GM23338 (cell line): ENCODE measurements around the gene SPATA9. TPM values are rescaled to one million over a fixed set of nuclear protein-coding genes. Genes with fewer than 3 reads are reported as not detected.
A peak's percentile ranks its signal among the peaks of the same experiment; 100 is the strongest.
"Not testable (repeated sequence)": the region's sequence is repeated elsewhere in the genome, so short reads cannot be mapped to it uniquely, and the experiment has no call there.

Experiments
- ATAC-seq: fragments of 200-7000 bp; cut with Tn5 transposase; 3 replicates; pipeline ENCODE4 v1.9.1; 2020
- DNase-seq: peaks from one replicate; pipeline ENCODE4 v3.0.0-alpha.2; 2015; ENCODE audit warnings: low spot score
- H2AFZ ChIP-seq: fragments of 200-600 bp; sonication (generic); 2 replicates; pipeline ENCODE4 v1.8.0; 2016; ENCODE audit warnings: antibody characterized with exemption, mild to moderate bottlenecking, moderate library complexity
- H3F3A ChIP-seq: fragments of 200-600 bp; sonication (generic); replicated peaks from 2 replicates; pipeline ENCODE4 v1.8.0; 2017; ENCODE audit warnings: antibody characterized with exemption, mixed run types, low read depth
- H3K27ac ChIP-seq: fragments of 200-600 bp; sonication (generic); 2 replicates; pipeline ENCODE4 v1.6.1; 2016; ENCODE audit warnings: low read depth
- H3K27me3 ChIP-seq: fragments of 200-600 bp; sonication (generic); 2 replicates; pipeline ENCODE4 v1.8.0; 2016; ENCODE audit warnings: mild to moderate bottlenecking, mixed run types, moderate library complexity; ENCODE audit not compliant: insufficient read depth
- H3K36me3 ChIP-seq: fragments of 200-600 bp; sonication (generic); 2 replicates; pipeline ENCODE4 v1.8.0; 2016; ENCODE audit warnings: mild to moderate bottlenecking; ENCODE audit not compliant: insufficient read depth
- H3K4me1 ChIP-seq: fragments of 200-600 bp; sonication (generic); 2 replicates; pipeline ENCODE4 v1.8.0; 2016; ENCODE audit warnings: mild to moderate bottlenecking, moderate library complexity; ENCODE audit not compliant: insufficient read depth
- H3K4me2 ChIP-seq: fragments of 200-600 bp; sonication (generic); 2 replicates; pipeline ENCODE4 v1.7.1; 2017; ENCODE audit warnings: mixed run types
- H3K4me3 ChIP-seq: fragments of 200-600 bp; sonication (generic); 2 replicates; pipeline ENCODE4 v1.6.1; 2016; ENCODE audit warnings: mixed run types
- H3K79me2 ChIP-seq: fragments of 200-600 bp; sonication (generic); replicated peaks from 2 replicates; pipeline ENCODE4 v1.8.0; 2017; ENCODE audit warnings: mild to moderate bottlenecking; ENCODE audit not compliant: insufficient read depth
- H3K9me2 ChIP-seq: fragments of 200-600 bp; sonication (generic); 2 replicates; pipeline ENCODE4 v1.8.0; 2017; ENCODE audit not compliant: insufficient read depth
- H4K20me1 ChIP-seq: fragments of 200-600 bp; sonication (generic); replicated peaks from 2 replicates; pipeline ENCODE4 v1.8.0; 2017; ENCODE audit warnings: mild to moderate bottlenecking; ENCODE audit not compliant: insufficient read depth
- H3K27ac Mint-ChIP-seq: 2 replicates; pipeline ENCODE4 v1.8.0; 2020; ENCODE audit warnings: inconsistent platforms, mild to moderate bottlenecking, moderate library complexity, mixed read lengths
- H3K27me3 Mint-ChIP-seq: 3 replicates; pipeline ENCODE4 v1.8.0; 2022; ENCODE audit warnings: low read depth, mild to moderate bottlenecking, moderate library complexity, mixed read lengths, inconsistent platforms; ENCODE audit not compliant: insufficient read depth, poor library complexity
- H3K36me3 Mint-ChIP-seq: 3 replicates; pipeline ENCODE4 v1.8.0; 2021; ENCODE audit warnings: low read depth, mild to moderate bottlenecking, inconsistent platforms, moderate library complexity, mixed read lengths
- H3K4me1 Mint-ChIP-seq: 3 replicates; pipeline ENCODE4 v1.8.0; 2020; ENCODE audit warnings: mild to moderate bottlenecking, inconsistent platforms, mixed read lengths
- H3K4me3 Mint-ChIP-seq: 3 replicates; pipeline ENCODE4 v1.8.0; 2021; ENCODE audit warnings: moderate library complexity, mild to moderate bottlenecking, inconsistent platforms, mixed read lengths
- H3K9me3 Mint-ChIP-seq: 3 replicates; pipeline ENCODE4 v1.8.0; 2020; ENCODE audit warnings: moderate library complexity, mild to moderate bottlenecking, inconsistent platforms, mixed read lengths
- CREB1 ChIP-seq: fragments of 250-450 bp; sonication (Bioruptor Pico); IDR thresholded peaks from 2 replicates; pipeline ENCODE4 v1.5.0; 2020; ENCODE audit warnings: low read depth, mild to moderate bottlenecking, moderate library complexity
- EZH2 ChIP-seq: fragments of 200-600 bp; sonication (generic); IDR thresholded peaks from one replicate; pipeline ENCODE4 v1.8.0; 2017; ENCODE audit warnings: antibody characterized with exemption, mild to moderate bottlenecking, low read depth; ENCODE audit not compliant: unreplicated experiment
- EZH2phosphoT487 ChIP-seq: fragments of 200-600 bp; sonication (generic); IDR thresholded peaks from one replicate; pipeline ENCODE4 v1.8.1; 2018; ENCODE audit warnings: antibody characterized with exemption; ENCODE audit not compliant: unreplicated experiment
- NANOG ChIP-seq: IDR thresholded peaks from 2 replicates; pipeline ENCODE4 v1.6.1; 2016; ENCODE audit warnings: antibody characterized with exemption, borderline replicate concordance
- POLR2AphosphoS5 ChIP-seq: IDR thresholded peaks from 2 replicates; pipeline ENCODE4 v1.6.1; 2016; ENCODE audit warnings: antibody characterized with exemption, low read depth
- STAT1 ChIP-seq: IDR thresholded peaks from one replicate; pipeline ENCODE4 v1.6.1; 2016; ENCODE audit warnings: antibody characterized with exemption; ENCODE audit not compliant: unreplicated experiment
- ZNF114 ChIP-seq: fragments of 250-450 bp; sonication (Bioruptor Pico); IDR thresholded peaks from 2 replicates; pipeline ENCODE4 v1.5.0; 2020; ENCODE audit warnings: mild to moderate bottlenecking, moderate library complexity
- ZNF331 ChIP-seq: fragments of 250-450 bp; sonication (Bioruptor Pico); IDR thresholded peaks from 2 replicates; pipeline ENCODE4 v1.5.0; 2020; ENCODE audit warnings: low read depth, mild to moderate bottlenecking, moderate library complexity
- polyA plus RNA-seq: library from polyadenylated mRNA; unstranded; fragments of >200 nt; fragmentation: Nextera tagmentation; extraction: Ambion mirVana; gene quantifications from 2 replicates; pipeline ENCODE4 v1.2.1, GENCODE V29; 2016
- total RNA-seq: library from RNA; depleted of rRNA; stranded (reverse); fragments of >200 nt; shearing (Covaris generic); gene quantifications from 2 replicates; pipeline ENCODE4 v1.2.3, GENCODE V29; 2014
- TF ChIP-seq, protein P1 (sequence below): IDR thresholded peaks from one replicate; pipeline ENCODE4 v1.6.1; 2018; ENCODE audit warnings: antibody characterized with exemption; ENCODE audit not compliant: unreplicated experiment
- TF ChIP-seq, protein P2 (sequence below): fragments of 250-450 bp; sonication (Bioruptor Pico); IDR thresholded peaks from 2 replicates; pipeline ENCODE4 v1.5.0; 2020; ENCODE audit warnings: mild to moderate bottlenecking, moderate library complexity
- TF ChIP-seq, protein P3 (sequence below): IDR thresholded peaks from 2 replicates; pipeline ENCODE4 v1.6.1; 2016; ENCODE audit warnings: antibody characterized with exemption

The SPATA9 gene
- total and polyA plus RNA-seq, 2 experiments from 2014 or later = not detected

DNA sequence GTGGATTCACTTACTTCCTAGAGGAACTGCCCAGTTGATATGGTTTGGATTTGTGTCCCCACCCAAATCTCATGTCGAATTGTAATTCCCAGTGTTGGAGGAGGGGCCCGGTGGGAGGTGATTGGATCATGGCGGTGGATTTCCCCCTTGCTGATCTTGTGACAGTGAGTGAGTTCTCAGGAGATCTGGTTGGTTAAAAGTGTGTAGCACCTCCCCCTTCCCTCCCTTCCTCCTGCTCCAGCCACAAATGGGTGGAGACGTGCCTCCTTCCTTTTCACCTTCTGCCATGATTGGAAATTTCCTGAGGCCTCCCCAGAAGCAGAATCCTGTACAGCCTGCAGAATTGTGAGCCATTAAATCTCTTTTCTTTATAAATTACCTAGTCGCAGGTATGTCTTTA lies 30.5 kb upstream of the SPATA9 start:
- not testable (repeated sequence) for DNase-seq, H2AFZ ChIP-seq, H3K9me3 Mint-ChIP-seq, H3K4me3 ChIP-seq, H3K4me2 ChIP-seq, H3K36me3 Mint-ChIP-seq, H3K79me2 ChIP-seq, H3K27me3 Mint-ChIP-seq, H3K9me2 ChIP-seq, H3K4me3 Mint-ChIP-seq, H3K27ac Mint-ChIP-seq, ATAC-seq, H4K20me1 ChIP-seq, H3F3A ChIP-seq, H3K27ac ChIP-seq, H3K36me3 ChIP-seq
- Histone ChIP-seq H3K4me1 (peaks cover 14% of the 10 kb centered on the region), H3K27me3 (peaks cover 38% of the 10 kb centered on the region)
- H3K4me1 Mint-ChIP-seq = peaks cover 14% of the 10 kb centered on the region

DNA sequence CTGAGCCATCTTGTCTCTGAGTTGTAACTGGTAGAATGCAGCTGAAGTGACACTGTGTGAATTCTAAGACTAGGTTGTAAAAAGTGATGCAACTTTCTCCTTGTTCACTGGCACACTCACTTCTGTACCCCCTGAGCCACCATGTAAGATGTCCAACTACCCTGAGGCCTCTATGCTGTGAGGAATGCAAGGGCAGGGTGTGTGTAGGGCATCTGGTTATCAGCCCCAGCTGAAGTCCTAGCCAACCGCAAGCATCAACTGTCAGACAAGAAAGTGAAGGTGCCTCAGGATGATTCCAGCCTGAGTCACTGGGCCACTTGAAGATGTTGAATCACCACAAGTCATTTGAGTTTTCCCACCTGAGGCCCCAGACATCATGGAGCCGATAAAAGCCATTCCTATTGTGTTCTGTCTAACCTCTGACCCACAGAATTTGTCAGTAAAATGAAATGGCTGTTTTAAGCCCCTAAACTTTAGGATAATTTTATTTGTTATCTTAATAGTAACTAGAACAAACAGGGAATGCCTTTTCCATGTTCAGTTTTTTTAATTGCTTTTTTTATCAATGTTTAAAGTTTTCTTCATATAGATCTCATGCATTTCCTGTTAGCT lies 29.7 kb upstream of the SPATA9 start:
- Histone ChIP-seq H3K27ac (no peak overlapping the region), H3F3A (no peaks in the 10 kb centered on the region), H3K27me3 (peaks cover 39% of the 10 kb centered on the region), H3K4me3 (peak overlapping the region; percentile 98), H3K9me2 (no peaks in the 10 kb centered on the region), H3K4me1 (peaks cover 14% of the 10 kb centered on the region), H3K36me3 (no peaks in the 10 kb centered on the region), H2AFZ (peak overlapping the region; percentile 33; the same call in 1 of the 2 replicates), H4K20me1 (no peaks in the 10 kb centered on the region; the same call in 1 of the 2 replicates), H3K4me2 (peak overlapping the region; percentile 98), H3K79me2 (no peaks in the 10 kb centered on the region)
- Mint-ChIP-seq H3K27ac (no peak overlapping the region), H3K9me3 (no peaks in the 10 kb centered on the region), H3K4me1 (peaks cover 14% of the 10 kb centered on the region), H3K27me3 (peaks cover 3% of the 10 kb centered on the region), H3K36me3 (no peaks in the 10 kb centered on the region), H3K4me3 (peak overlapping the region; percentile 7; the same call in 1 of the 3 replicates)
- DNase-seq (peak; percentile 38), ATAC-seq (0 out of 3 replicates have a peak, but pooled peaks have one; percentile 16)
- TF ChIP-seq EZH2 (no peak), POLR2AphosphoS5 (no peak), ZNF114 (CRISPR knock-in tag) (no peak), NANOG (no peak), CREB1 (no peak), ZNF331 (no peak), EZH2phosphoT487 (no peak), STAT1 (no peak)
- TF ChIP-seq, protein P1, sequence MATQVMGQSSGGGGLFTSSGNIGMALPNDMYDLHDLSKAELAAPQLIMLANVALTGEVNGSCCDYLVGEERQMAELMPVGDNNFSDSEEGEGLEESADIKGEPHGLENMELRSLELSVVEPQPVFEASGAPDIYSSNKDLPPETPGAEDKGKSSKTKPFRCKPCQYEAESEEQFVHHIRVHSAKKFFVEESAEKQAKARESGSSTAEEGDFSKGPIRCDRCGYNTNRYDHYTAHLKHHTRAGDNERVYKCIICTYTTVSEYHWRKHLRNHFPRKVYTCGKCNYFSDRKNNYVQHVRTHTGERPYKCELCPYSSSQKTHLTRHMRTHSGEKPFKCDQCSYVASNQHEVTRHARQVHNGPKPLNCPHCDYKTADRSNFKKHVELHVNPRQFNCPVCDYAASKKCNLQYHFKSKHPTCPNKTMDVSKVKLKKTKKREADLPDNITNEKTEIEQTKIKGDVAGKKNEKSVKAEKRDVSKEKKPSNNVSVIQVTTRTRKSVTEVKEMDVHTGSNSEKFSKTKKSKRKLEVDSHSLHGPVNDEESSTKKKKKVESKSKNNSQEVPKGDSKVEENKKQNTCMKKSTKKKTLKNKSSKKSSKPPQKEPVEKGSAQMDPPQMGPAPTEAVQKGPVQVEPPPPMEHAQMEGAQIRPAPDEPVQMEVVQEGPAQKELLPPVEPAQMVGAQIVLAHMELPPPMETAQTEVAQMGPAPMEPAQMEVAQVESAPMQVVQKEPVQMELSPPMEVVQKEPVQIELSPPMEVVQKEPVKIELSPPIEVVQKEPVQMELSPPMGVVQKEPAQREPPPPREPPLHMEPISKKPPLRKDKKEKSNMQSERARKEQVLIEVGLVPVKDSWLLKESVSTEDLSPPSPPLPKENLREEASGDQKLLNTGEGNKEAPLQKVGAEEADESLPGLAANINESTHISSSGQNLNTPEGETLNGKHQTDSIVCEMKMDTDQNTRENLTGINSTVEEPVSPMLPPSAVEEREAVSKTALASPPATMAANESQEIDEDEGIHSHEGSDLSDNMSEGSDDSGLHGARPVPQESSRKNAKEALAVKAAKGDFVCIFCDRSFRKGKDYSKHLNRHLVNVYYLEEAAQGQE = no peak
- TF ChIP-seq, protein P2, sequence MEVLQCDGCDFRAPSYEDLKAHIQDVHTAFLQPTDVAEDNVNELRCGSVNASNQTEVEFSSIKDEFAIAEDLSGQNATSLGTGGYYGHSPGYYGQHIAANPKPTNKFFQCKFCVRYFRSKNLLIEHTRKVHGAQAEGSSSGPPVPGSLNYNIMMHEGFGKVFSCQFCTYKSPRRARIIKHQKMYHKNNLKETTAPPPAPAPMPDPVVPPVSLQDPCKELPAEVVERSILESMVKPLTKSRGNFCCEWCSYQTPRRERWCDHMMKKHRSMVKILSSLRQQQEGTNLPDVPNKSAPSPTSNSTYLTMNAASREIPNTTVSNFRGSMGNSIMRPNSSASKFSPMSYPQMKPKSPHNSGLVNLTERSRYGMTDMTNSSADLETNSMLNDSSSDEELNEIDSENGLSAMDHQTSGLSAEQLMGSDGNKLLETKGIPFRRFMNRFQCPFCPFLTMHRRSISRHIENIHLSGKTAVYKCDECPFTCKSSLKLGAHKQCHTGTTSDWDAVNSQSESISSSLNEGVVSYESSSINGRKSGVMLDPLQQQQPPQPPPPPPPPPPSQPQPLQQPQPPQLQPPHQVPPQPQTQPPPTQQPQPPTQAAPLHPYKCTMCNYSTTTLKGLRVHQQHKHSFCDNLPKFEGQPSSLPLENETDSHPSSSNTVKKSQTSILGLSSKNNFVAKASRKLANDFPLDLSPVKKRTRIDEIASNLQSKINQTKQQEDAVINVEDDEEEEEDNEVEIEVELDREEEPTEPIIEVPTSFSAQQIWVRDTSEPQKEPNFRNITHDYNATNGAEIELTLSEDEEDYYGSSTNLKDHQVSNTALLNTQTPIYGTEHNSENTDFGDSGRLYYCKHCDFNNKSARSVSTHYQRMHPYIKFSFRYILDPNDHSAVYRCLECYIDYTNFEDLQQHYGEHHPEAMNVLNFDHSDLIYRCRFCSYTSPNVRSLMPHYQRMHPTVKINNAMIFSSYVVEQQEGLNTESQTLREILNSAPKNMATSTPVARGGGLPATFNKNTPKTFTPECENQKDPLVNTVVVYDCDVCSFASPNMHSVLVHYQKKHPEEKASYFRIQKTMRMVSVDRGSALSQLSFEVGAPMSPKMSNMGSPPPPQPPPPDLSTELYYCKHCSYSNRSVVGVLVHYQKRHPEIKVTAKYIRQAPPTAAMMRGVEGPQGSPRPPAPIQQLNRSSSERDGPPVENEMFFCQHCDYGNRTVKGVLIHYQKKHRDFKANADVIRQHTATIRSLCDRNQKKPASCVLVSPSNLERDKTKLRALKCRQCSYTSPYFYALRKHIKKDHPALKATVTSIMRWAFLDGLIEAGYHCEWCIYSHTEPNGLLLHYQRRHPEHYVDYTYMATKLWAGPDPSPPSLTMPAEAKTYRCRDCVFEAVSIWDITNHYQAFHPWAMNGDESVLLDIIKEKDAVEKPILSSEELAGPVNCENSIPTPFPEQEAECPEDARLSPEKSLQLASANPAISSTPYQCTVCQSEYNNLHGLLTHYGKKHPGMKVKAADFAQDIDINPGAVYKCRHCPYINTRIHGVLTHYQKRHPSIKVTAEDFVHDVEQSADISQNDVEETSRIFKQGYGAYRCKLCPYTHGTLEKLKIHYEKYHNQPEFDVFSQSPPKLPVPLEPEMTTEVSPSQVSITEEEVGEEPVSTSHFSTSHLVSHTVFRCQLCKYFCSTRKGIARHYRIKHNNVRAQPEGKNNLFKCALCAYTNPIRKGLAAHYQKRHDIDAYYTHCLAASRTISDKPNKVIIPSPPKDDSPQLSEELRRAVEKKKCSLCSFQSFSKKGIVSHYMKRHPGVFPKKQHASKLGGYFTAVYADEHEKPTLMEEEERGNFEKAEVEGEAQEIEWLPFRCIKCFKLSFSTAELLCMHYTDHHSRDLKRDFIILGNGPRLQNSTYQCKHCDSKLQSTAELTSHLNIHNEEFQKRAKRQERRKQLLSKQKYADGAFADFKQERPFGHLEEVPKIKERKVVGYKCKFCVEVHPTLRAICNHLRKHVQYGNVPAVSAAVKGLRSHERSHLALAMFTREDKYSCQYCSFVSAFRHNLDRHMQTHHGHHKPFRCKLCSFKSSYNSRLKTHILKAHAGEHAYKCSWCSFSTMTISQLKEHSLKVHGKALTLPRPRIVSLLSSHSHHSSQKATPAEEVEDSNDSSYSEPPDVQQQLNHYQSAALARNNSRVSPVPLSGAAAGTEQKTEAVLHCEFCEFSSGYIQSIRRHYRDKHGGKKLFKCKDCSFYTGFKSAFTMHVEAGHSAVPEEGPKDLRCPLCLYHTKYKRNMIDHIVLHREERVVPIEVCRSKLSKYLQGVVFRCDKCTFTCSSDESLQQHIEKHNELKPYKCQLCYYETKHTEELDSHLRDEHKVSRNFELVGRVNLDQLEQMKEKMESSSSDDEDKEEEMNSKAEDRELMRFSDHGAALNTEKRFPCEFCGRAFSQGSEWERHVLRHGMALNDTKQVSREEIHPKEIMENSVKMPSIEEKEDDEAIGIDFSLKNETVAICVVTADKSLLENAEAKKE (CRISPR knock-in tag) = no peak
- TF ChIP-seq, protein P3, sequence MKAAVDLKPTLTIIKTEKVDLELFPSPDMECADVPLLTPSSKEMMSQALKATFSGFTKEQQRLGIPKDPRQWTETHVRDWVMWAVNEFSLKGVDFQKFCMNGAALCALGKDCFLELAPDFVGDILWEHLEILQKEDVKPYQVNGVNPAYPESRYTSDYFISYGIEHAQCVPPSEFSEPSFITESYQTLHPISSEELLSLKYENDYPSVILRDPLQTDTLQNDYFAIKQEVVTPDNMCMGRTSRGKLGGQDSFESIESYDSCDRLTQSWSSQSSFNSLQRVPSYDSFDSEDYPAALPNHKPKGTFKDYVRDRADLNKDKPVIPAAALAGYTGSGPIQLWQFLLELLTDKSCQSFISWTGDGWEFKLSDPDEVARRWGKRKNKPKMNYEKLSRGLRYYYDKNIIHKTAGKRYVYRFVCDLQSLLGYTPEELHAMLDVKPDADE = no peak
